ENCODE data around the gene ORC2. TPM values are rescaled to one million over a fixed set of nuclear protein-coding genes. Genes with fewer than 3 reads are reported as not detected.

ORC2 gene
- total and polyA plus RNA-seq, 10 of the 15 experiments (the other 5 are each of a cell fraction or from before 2014, with no cell fraction given) = 6.1 to 36.9 (median 17.6) TPM

- TF ChIP-seq, protein P1, sequence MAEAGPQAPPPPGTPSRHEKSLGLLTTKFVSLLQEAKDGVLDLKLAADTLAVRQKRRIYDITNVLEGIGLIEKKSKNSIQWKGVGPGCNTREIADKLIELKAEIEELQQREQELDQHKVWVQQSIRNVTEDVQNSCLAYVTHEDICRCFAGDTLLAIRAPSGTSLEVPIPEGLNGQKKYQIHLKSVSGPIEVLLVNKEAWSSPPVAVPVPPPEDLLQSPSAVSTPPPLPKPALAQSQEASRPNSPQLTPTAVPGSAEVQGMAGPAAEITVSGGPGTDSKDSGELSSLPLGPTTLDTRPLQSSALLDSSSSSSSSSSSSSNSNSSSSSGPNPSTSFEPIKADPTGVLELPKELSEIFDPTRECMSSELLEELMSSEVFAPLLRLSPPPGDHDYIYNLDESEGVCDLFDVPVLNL (IDR thresholded peaks at IDR 0.05; ENCODE audit: low read depth, low read length) = peak; percentile 87
- TF ChIP-seq NFYB (IDR thresholded peaks at IDR 0.05; ENCODE audit: insufficient read depth, low read depth, low read length) (no peak), ZNF217 (IDR thresholded peaks at IDR 0.05) (peak; percentile 88), MTA2 (IDR thresholded peaks at IDR 0.05; ENCODE audit: low read depth) (peak; percentile 47; the same call in 1 of the 2 replicates), NFYA (IDR thresholded peaks at IDR 0.05; ENCODE audit: borderline replicate concordance, low read depth, low read length) (no peak), EGR1 (IDR thresholded peaks at IDR 0.05; ENCODE audit: borderline replicate concordance in 1 of 2, low read depth in 2 of 2, low read length in 2 of 2) (peak; percentile 38 to 46), TAF1 (IDR thresholded peaks at IDR 0.05; ENCODE audit: borderline replicate concordance, low read depth, low read length) (peak; percentile 66; the same call in 1 of the 2 replicates), ZZZ3 (IDR thresholded peaks at IDR 0.05; ENCODE audit: control insufficient read depth, insufficient read length, low read depth) (no peak), ASH2L (IDR thresholded peaks at IDR 0.05; ENCODE audit: borderline replicate concordance, low read depth) (0 out of 2 replicates have a peak, but pooled peaks have one; percentile 51), ESRRA (IDR thresholded peaks at IDR 0.05; ENCODE audit: low read length) (peak; percentile 70; the same call in 1 of the 2 replicates), YBX1 (IDR thresholded peaks at IDR 0.05) (no peak), WRNIP1 (IDR thresholded peaks at IDR 0.05; ENCODE audit: borderline replicate concordance, low read depth, low read length) (peak; percentile 92), MEF2A (IDR thresholded peaks at IDR 0.05; ENCODE audit: insufficient read depth, low read depth, low read length) (peak; percentile 67; the same call in 1 of the 2 replicates), CBX3 (IDR thresholded peaks at IDR 0.05; ENCODE audit: borderline replicate concordance, low read depth) (no peak), NR2F1 (conservative IDR thresholded peaks at IDR 0.05) (peak; percentile 63), IRF5 (IDR thresholded peaks at IDR 0.05; ENCODE audit: borderline replicate concordance) (no peak), SKIL (IDR thresholded peaks at IDR 0.05; ENCODE audit: low read depth, poor library complexity, severe bottlenecking) (peak; percentile 83), ZNF274 (IDR thresholded peaks at IDR 0.05; ENCODE audit: insufficient read depth, insufficient read length) (no peak), SREBF2 (IDR thresholded peaks at IDR 0.05; ENCODE audit: low read length) (peak; percentile 65), EED (IDR thresholded peaks at IDR 0.05; ENCODE audit: low read depth) (peak; percentile 54; the same call in 1 of the 2 replicates), SREBF1 (IDR thresholded peaks at IDR 0.05; ENCODE audit: low read length) (peak; percentile 83), POU2F2 (IDR thresholded peaks at IDR 0.05; ENCODE audit: borderline replicate concordance, low read depth, low read length) (peak; percentile 89), TARDBP (IDR thresholded peaks at IDR 0.05; ENCODE audit: borderline replicate concordance) (peak; percentile 57; the same call in 1 of the 2 replicates), CHD4 (IDR thresholded peaks at IDR 0.05) (no peak), KAT2A (conservative IDR thresholded peaks at IDR 0.05; ENCODE audit: control insufficient read depth, low read depth, low read length) (no peak), PAX5 (IDR thresholded peaks at IDR 0.05; ENCODE audit: borderline replicate concordance, low read depth, low read length) (no peak; the same call in 1 of the 2 replicates)
These were observed 74.5 kb downstream of the ORC2 start, which contains the start of the genes NIF3L1 and PPIL3 (continued) for GRCh38 chr2:200888704-200889625.

Measured in GM12878 (cell line).